Measurements from ENCODE around the gene GNB5.
"Not testable (repeated sequence)": the region's sequence is repeated elsewhere in the genome, so short reads cannot be mapped to it uniquely, and the experiment has no call there.

Gene GNB5

GRCh38 chr15:52206446-52206845 is 15.3 kb upstream of the GNB5 start:
- no peak for DNase-seq

- DNase-seq: no peak
Measured at GRCh38 chr15:52204657-52205056, 13.5 kb upstream of the GNB5 start.

GRCh38 chr15:52200831-52201365 is 9.7 kb upstream of the GNB5 start:
- no peak for DNase-seq

GRCh38 chr15:52199271-52199670 is 8.1 kb upstream of the GNB5 start:
- DNase-seq: no peak

GRCh38 chr15:52196891-52197290 is 5.7 kb upstream of the GNB5 start:
- DNase-seq: no peak

GRCh38 chr15:52193791-52194190 is 2.6 kb upstream of the GNB5 start:
- DNase-seq: no peak

- no peak for DNase-seq
Measured at GRCh38 chr15:52193321-52193720, 2.1 kb upstream of the GNB5 start.

- DNase-seq: no peak
Measured at GRCh38 chr15:52186651-52187486, 4.3 kb downstream of the GNB5 start.

- DNase-seq: no peak
Measured at GRCh38 chr15:52185151-52185561, 6.0 kb downstream of the GNB5 start.

- DNase-seq: no peak
Measured at GRCh38 chr15:52184721-52185120, 6.5 kb downstream of the GNB5 start.

- peak; percentile 52 for DNase-seq
Measured at GRCh38 chr15:52183562-52184173, 7.5 kb downstream of the GNB5 start.

- DNase-seq: no peak
Measured at GRCh38 chr15:52181938-52182780, 9.0 kb downstream of the GNB5 start.

GRCh38 chr15:52180851-52181450 is 10.2 kb downstream of the GNB5 start:
- no peak for DNase-seq

- peak; percentile 49 for DNase-seq
Measured at GRCh38 chr15:52180196-52180835, 10.9 kb downstream of the GNB5 start.

- peak; percentile 89 for DNase-seq
Measured at GRCh38 chr15:52179278-52180195, 11.7 kb downstream of the GNB5 start.

- DNase-seq: no peak
Measured at GRCh38 chr15:52178765-52179164, 12.4 kb downstream of the GNB5 start.

GRCh38 chr15:52172869-52173268 is 18.3 kb downstream of the GNB5 start:
- DNase-seq: no peak

- DNase-seq: no peak
Measured at GRCh38 chr15:52171807-52172206, 19.4 kb downstream of the GNB5 start.

- no peak for DNase-seq
Measured at GRCh38 chr15:52171386-52171785, 19.8 kb downstream of the GNB5 start.

GRCh38 chr15:52170199-52170598 is 21.0 kb downstream of the GNB5 start:
- not testable (repeated sequence) for DNase-seq

GRCh38 chr15:52165494-52166131 is 25.6 kb downstream of the GNB5 start:
- DNase-seq: not testable (repeated sequence)
